Activated CD4-positive, alpha-beta T cell treated with anti-CD3 and anti-CD28 coated beads, Interleukin-2, Interleukin-4, amounts not matched to agents 100 ng/mL and 50 ng/mL, durations not matched to agents 16 hours and 8 hours (primary cell): Measurements from ENCODE around the gene PLXNA2.

Experiments used
- DNase-seq: peaks from one replicate; pipeline ENCODE4 v3.0.0-alpha.2; 2020; ENCODE audit warnings: low spot score

The PLXNA2 gene

GRCh38 chr1:208069317-208069716, 174.9 kb downstream of the PLXNA2 start:
- DNase-seq: no peak

GRCh38 chr1:208068908-208069307, 175.3 kb downstream of the PLXNA2 start:
- DNase-seq: no peak

GRCh38 chr1:208068407-208068806, 175.8 kb downstream of the PLXNA2 start:
- DNase-seq: no peak

GRCh38 chr1:208066583-208066982, 177.6 kb downstream of the PLXNA2 start:
- no peak for DNase-seq

GRCh38 chr1:208065862-208066261, 178.3 kb downstream of the PLXNA2 start:
- no peak for DNase-seq

- no peak for DNase-seq
Observed at GRCh38 chr1:208061632-208062031, 182.6 kb downstream of the PLXNA2 start.

- DNase-seq: no peak
Observed at GRCh38 chr1:208061118-208061517, 183.1 kb downstream of the PLXNA2 start.

GRCh38 chr1:208060215-208060869, 183.8 kb downstream of the PLXNA2 start:
- no peak for DNase-seq

- DNase-seq: no peak
Observed at GRCh38 chr1:208059409-208060001, 184.7 kb downstream of the PLXNA2 start.

GRCh38 chr1:208058756-208059155, 185.4 kb downstream of the PLXNA2 start:
- no peak for DNase-seq

- no peak for DNase-seq
Observed at GRCh38 chr1:208058267-208058666, 185.9 kb downstream of the PLXNA2 start.

- DNase-seq: no peak
Observed at GRCh38 chr1:208057056-208057455, 187.1 kb downstream of the PLXNA2 start.

GRCh38 chr1:208055535-208055934, 188.6 kb downstream of the PLXNA2 start:
- no peak for DNase-seq

GRCh38 chr1:208054911-208055379, 189.2 kb downstream of the PLXNA2 start:
- no peak for DNase-seq

- DNase-seq: no peak
Observed at GRCh38 chr1:208054485-208054884, 189.7 kb downstream of the PLXNA2 start.

GRCh38 chr1:208053661-208054060, 190.5 kb downstream of the PLXNA2 start:
- no peak for DNase-seq

GRCh38 chr1:208052926-208053407, 191.2 kb downstream of the PLXNA2 start:
- DNase-seq: no peak

GRCh38 chr1:208052135-208052534, 192.0 kb downstream of the PLXNA2 start:
- no peak for DNase-seq

GRCh38 chr1:208051651-208052050, 192.5 kb downstream of the PLXNA2 start:
- no peak for DNase-seq

GRCh38 chr1:208048904-208049303, 195.3 kb downstream of the PLXNA2 start:
- DNase-seq: no peak

GRCh38 chr1:208047975-208048374, 196.2 kb downstream of the PLXNA2 start:
- DNase-seq: no peak

- DNase-seq: no peak
Observed at GRCh38 chr1:208047476-208047934, 196.7 kb downstream of the PLXNA2 start.

- no peak for DNase-seq
Observed at GRCh38 chr1:208045463-208046260, 198.5 kb downstream of the PLXNA2 start.
